ENCODE data around the gene WASHC4. TPM values are rescaled to one million over a fixed set of nuclear protein-coding genes. Genes with fewer than 3 reads are reported as not detected.
A peak's percentile ranks its signal among the peaks of the same experiment; 100 is the strongest.

The WASHC4 gene
- total RNA-seq, 2 donors from 2014 or later, result 27.2 to 40.9 TPM

GRCh38 chr12:105205322-105206048 is 98.0 kb downstream of the WASHC4 start:
- Histone ChIP-seq H3K9me3 (no peaks in the 10 kb centered on the region), H3K27ac (peak overlapping the region; percentile 17), H3K4me3 (no peak overlapping the region), H3K9ac (ENCODE audit: low read depth in 2 of 2, low read length in 2 of 2) (no peak overlapping the region), H3K27me3 (no peaks in the 10 kb centered on the region), H3K36me3 (peaks cover 9% of the 10 kb centered on the region), H3K4me1 (peaks cover 4% of the 10 kb centered on the region)
- TF ChIP-seq, protein P1, sequence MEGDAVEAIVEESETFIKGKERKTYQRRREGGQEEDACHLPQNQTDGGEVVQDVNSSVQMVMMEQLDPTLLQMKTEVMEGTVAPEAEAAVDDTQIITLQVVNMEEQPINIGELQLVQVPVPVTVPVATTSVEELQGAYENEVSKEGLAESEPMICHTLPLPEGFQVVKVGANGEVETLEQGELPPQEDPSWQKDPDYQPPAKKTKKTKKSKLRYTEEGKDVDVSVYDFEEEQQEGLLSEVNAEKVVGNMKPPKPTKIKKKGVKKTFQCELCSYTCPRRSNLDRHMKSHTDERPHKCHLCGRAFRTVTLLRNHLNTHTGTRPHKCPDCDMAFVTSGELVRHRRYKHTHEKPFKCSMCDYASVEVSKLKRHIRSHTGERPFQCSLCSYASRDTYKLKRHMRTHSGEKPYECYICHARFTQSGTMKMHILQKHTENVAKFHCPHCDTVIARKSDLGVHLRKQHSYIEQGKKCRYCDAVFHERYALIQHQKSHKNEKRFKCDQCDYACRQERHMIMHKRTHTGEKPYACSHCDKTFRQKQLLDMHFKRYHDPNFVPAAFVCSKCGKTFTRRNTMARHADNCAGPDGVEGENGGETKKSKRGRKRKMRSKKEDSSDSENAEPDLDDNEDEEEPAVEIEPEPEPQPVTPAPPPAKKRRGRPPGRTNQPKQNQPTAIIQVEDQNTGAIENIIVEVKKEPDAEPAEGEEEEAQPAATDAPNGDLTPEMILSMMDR (IDR thresholded peaks at IDR 0.05), result no peak
- DNase-seq, result peak; percentile 75
- intact Hi-C loops (cut with DNase I), result no loop called here

- TF ChIP-seq, protein P1 (IDR thresholded peaks at IDR 0.05), result no peak
- intact Hi-C loops (cut with DNase I), result no loop called here
Observed at GRCh38 chr12:105206686-105207374, 99.3 kb downstream of the WASHC4 start.

DNA sequence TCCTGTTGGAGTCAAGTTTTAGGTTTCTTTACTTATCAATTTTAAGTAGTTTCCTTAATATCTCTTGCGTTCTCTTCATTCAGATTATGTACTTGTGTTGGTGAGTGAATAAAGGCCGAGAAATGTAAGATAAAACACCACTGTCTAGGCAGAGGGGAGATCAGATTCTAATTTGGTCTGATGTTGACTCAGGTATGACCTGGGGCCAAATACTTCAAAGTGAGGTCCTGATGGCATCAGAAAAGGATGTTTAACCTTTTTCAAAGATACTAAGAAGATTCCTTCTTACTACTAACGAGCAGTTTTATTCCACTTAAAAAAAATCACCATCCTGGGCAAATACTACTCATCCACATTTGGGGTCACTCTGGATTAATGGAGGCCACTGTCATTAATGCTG is 101.6 kb downstream of the WASHC4 start:
- Histone ChIP-seq H3K9me3 (no peaks in the 10 kb centered on the region), H3K9ac (ENCODE audit: low read depth in 2 of 2, low read length in 2 of 2) (no peak overlapping the region), H3K27me3 (no peaks in the 10 kb centered on the region), H3K4me3 (no peak overlapping the region), H3K4me1 (peaks cover 8% of the 10 kb centered on the region), H3K36me3 (peaks cover 9% of the 10 kb centered on the region), H3K27ac (no peak overlapping the region)
- TF ChIP-seq, protein P1 (IDR thresholded peaks at IDR 0.05), result no peak
- DNase-seq, result no peak
- intact Hi-C loops (cut with DNase I), result no loop called here

More at GRCh38 chr12:105206686-105207374, 99.3 kb downstream of the WASHC4 start:
- H3K4me3 ChIP-seq, result no peak overlapping the region
- H3K9me3 ChIP-seq, result no peaks in the 10 kb centered on the region
- no peaks in the 10 kb centered on the region for H3K27me3 ChIP-seq
- no peak for DNase-seq
- H3K4me1 ChIP-seq, result peaks cover 4% of the 10 kb centered on the region
- peaks cover 9% of the 10 kb centered on the region for H3K36me3 ChIP-seq
- no peak overlapping the region for H3K27ac ChIP-seq
- no peak overlapping the region for H3K9ac ChIP-seq (ENCODE audit: low read depth in 2 of 2, low read length in 2 of 2)

DNA sequence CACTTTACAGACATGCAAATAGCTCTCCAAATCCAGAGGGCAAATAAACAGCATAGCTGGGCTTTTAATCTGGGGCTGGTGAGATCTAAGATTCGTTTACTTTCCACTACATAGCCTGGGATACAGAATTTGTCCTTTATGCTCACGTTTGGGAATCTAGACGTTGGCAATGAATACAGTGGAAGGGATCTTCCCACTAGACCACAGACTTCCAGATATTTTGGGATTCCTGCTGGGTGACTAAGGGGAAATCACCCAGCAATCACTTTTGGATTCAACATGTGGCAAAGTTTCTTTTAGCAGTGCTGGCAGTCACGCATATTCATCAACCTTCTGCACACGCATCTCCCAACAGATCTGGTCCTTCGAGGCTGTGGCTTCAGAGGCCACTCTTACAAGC is 104.9 kb downstream of the WASHC4 start:
- no peak overlapping the region for H3K9ac ChIP-seq (ENCODE audit: low read depth in 2 of 2, low read length in 2 of 2)
- H3K27ac ChIP-seq, result no peak overlapping the region
- no peak overlapping the region for H3K4me3 ChIP-seq
- no peak for DNase-seq
- peaks cover 6% of the 10 kb centered on the region for H3K4me1 ChIP-seq
- TF ChIP-seq, protein P1 (IDR thresholded peaks at IDR 0.05), result no peak
- H3K36me3 ChIP-seq, result peaks cover 6% of the 10 kb centered on the region
- intact Hi-C loops (cut with DNase I), result no loop called here
- no peaks in the 10 kb centered on the region for H3K27me3 ChIP-seq
- no peaks in the 10 kb centered on the region for H3K9me3 ChIP-seq

- no peak for DNase-seq
- Histone ChIP-seq H3K9me3 (no peaks in the 10 kb centered on the region), H3K27me3 (no peaks in the 10 kb centered on the region), H3K4me3 (no peak overlapping the region), H3K9ac (ENCODE audit: low read depth in 2 of 2, low read length in 2 of 2) (no peak overlapping the region), H3K27ac (peak overlapping the region; percentile 71), H3K36me3 (no peaks in the 10 kb centered on the region), H3K4me1 (peaks cover 6% of the 10 kb centered on the region)
- intact Hi-C loops (cut with DNase I), result no loop called here
- TF ChIP-seq, protein P1 (IDR thresholded peaks at IDR 0.05), result no peak
Observed at GRCh38 chr12:105214148-105214547, 106.6 kb downstream of the WASHC4 start.

Measured in colonic mucosa (tissue), 4 donors.